GM21390 (cell line): ENCODE data around the gene SMO.
"Not testable (repeated sequence)": the region's sequence is repeated elsewhere in the genome, so short reads cannot be mapped to it uniquely, and the experiment has no call there.

Experiments
- ATAC-seq: cut with Tn5 transposase; IDR thresholded peaks from one replicate; pipeline ENCODE4 v1.9.1; 2021; ENCODE audit not compliant: unreplicated experiment

SMO gene

GRCh38 chr7:129231666-129232065, 43.2 kb downstream of the SMO start:
- no peak for ATAC-seq

- no peak for ATAC-seq
Observed at GRCh38 chr7:129238546-129238945, 50.1 kb downstream of the SMO start.

- ATAC-seq = no peak
Observed at GRCh38 chr7:129240119-129240820, 51.8 kb downstream of the SMO start.

GRCh38 chr7:129244220-129244619, 55.8 kb downstream of the SMO start:
- ATAC-seq = no peak

- no peak for ATAC-seq
Observed at GRCh38 chr7:129245533-129245932, 57.1 kb downstream of the SMO start.

GRCh38 chr7:129247087-129247486, 58.7 kb downstream of the SMO start:
- no peak for ATAC-seq

GRCh38 chr7:129252128-129252527, 63.7 kb downstream of the SMO start:
- ATAC-seq = no peak

- not testable (repeated sequence) for ATAC-seq
Observed at GRCh38 chr7:129252603-129253002, 64.2 kb downstream of the SMO start.

GRCh38 chr7:129255800-129256199, 67.4 kb downstream of the SMO start:
- ATAC-seq = no peak

GRCh38 chr7:129256221-129256620, 67.8 kb downstream of the SMO start:
- ATAC-seq = no peak

GRCh38 chr7:129257168-129257567, 68.7 kb downstream of the SMO start:
- ATAC-seq = no peak

- no peak for ATAC-seq
Observed at GRCh38 chr7:129258649-129259389, 70.4 kb downstream of the SMO start.

- ATAC-seq = no peak
Observed at GRCh38 chr7:129262324-129262723, 73.9 kb downstream of the SMO start.
